Nephron (organoid): ENCODE measurements around the gene GADD45A.

ENCODE experiments used
- H3K27ac Mint-ChIP-seq, 3 experiments: 2 replicates each; pipeline ENCODE4 v1.8.0; 2020; ENCODE audit warnings: mixed read lengths in 3 of 3, mild to moderate bottlenecking in 2 of 3, moderate library complexity in 1 of 3
- H3K27me3 Mint-ChIP-seq: 2 replicates; pipeline ENCODE4 v1.8.0; 2021; ENCODE audit warnings: low read depth, mild to moderate bottlenecking, moderate library complexity, mixed read lengths
- H3K36me3 Mint-ChIP-seq: 2 replicates; pipeline ENCODE4 v1.8.0; 2020; ENCODE audit warnings: low read depth, mixed read lengths
- H3K4me1 Mint-ChIP-seq: 2 replicates; pipeline ENCODE4 v1.8.0; 2020; ENCODE audit warnings: mixed read lengths
- H3K4me3 Mint-ChIP-seq, 3 experiments: 2 replicates each; pipeline ENCODE4 v1.8.0; 2020; ENCODE audit warnings: mild to moderate bottlenecking in 3 of 3, mixed read lengths in 3 of 3, moderate library complexity in 2 of 3
- H3K9me3 Mint-ChIP-seq: 2 replicates; pipeline ENCODE4 v1.8.0; 2020; ENCODE audit warnings: mixed read lengths
- TF ChIP-seq, protein P1 (sequence below), 3 experiments: fragments of 200-600 bp; sonication (generic); IDR thresholded peaks; one replicate each; pipeline ENCODE4 v1.5.0; 2021; ENCODE audit warnings: antibody characterized with exemption in 3 of 3; ENCODE audit not compliant: unreplicated experiment in 3 of 3

Gene GADD45A

DNA sequence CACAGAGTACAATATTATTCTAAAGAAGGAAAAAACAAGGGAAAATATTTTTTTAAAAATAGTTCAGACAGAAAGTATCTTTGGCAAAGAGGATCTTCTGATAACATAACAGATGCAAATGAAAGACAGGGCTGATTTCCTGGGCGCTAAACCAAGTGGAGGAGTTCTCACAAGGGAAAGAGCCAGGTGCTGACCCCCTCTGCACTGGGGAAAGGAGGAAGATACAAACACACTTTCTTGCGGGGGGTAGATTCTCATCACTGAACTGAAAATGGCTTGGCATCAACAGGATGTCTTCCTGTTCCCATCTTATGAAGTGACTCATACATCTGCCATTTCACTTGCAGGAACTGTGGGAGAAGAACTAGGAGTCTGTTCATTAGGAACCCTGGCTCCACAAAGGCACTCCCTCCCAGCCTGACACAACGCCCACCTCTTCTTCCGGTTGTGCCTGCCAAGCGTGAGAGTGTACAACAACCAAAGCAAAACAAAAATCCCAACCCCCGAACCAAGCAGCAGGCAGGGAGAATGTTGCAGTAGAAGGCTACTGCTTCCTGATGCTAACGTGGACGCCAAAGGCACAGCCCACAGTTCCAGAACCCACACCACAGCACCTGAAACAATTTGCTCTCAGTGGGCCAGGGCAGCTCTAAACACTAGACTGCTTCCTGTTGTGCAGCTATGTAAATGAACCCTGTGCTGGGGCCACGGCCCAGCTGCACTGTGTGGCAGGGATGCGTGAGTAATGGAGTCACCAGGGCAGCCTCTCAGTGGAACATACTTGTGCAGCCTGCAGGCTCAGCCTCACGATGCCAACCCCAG is 51.0 kb downstream of the GADD45A start:
- H3K36me3 Mint-ChIP-seq, result no peaks in the 10 kb centered on the region
- H3K4me3 Mint-ChIP-seq, result peak overlapping the region in 2 of 3 experiments; percentile 40 to 55
- H3K4me1 Mint-ChIP-seq, result peaks cover 70% of the 10 kb centered on the region
- no peaks in the 10 kb centered on the region for H3K9me3 Mint-ChIP-seq
- peak overlapping the region; percentile 93 to 98 (median 97) for H3K27ac Mint-ChIP-seq
- H3K27me3 Mint-ChIP-seq, result no peaks in the 10 kb centered on the region
- TF ChIP-seq, protein P1, sequence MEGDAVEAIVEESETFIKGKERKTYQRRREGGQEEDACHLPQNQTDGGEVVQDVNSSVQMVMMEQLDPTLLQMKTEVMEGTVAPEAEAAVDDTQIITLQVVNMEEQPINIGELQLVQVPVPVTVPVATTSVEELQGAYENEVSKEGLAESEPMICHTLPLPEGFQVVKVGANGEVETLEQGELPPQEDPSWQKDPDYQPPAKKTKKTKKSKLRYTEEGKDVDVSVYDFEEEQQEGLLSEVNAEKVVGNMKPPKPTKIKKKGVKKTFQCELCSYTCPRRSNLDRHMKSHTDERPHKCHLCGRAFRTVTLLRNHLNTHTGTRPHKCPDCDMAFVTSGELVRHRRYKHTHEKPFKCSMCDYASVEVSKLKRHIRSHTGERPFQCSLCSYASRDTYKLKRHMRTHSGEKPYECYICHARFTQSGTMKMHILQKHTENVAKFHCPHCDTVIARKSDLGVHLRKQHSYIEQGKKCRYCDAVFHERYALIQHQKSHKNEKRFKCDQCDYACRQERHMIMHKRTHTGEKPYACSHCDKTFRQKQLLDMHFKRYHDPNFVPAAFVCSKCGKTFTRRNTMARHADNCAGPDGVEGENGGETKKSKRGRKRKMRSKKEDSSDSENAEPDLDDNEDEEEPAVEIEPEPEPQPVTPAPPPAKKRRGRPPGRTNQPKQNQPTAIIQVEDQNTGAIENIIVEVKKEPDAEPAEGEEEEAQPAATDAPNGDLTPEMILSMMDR (IDR thresholded peaks at IDR 0.05; ENCODE audit: unreplicated experiment in 3 of 3), result no peak

DNA sequence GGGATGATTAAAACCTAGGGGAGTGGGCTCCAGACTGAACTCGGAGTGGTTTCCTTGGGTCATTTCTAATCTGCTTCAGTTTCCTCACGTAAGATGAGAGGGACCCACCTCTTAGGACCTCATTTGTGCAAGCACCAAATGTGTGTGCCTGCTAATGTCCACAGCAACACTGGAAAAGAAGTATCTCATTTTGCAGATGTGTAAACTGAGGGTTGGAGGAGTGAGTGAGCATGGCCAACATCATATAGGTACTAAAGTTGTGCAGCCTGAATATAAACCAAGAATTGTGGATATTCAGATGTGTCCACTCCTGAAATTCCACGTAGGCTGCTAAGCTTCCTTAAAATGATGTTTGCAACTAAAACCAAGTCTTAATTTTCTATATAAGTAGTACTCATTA is 51.7 kb downstream of the GADD45A start:
- Mint-ChIP-seq H3K27me3 (no peaks in the 10 kb centered on the region), H3K4me1 (peaks cover 67% of the 10 kb centered on the region), H3K9me3 (no peaks in the 10 kb centered on the region), H3K27ac (peak overlapping the region; percentile 93 to 98 (median 97)), H3K36me3 (no peaks in the 10 kb centered on the region), H3K4me3 (no peak overlapping the region)
- TF ChIP-seq, protein P1 (IDR thresholded peaks at IDR 0.05; ENCODE audit: unreplicated experiment in 3 of 3), result no peak

GRCh38 chr1:67737875-67738274 is 52.9 kb downstream of the GADD45A start:
- Mint-ChIP-seq H3K4me1 (peaks cover 62% of the 10 kb centered on the region), H3K36me3 (no peaks in the 10 kb centered on the region), H3K27me3 (no peaks in the 10 kb centered on the region)

More at GRCh38 chr1:67737875-67738274, 52.9 kb downstream of the GADD45A start:
- H3K4me3 Mint-ChIP-seq, result no peak overlapping the region
- no peaks in the 10 kb centered on the region for H3K9me3 Mint-ChIP-seq
- H3K27ac Mint-ChIP-seq, result peak overlapping the region in 2 of 3 experiments; percentile 79 to 89
- TF ChIP-seq, protein P1 (IDR thresholded peaks at IDR 0.05; ENCODE audit: unreplicated experiment in 3 of 3), result no peak
